Esophagus mucosa (tissue), 1 donor: ENCODE measurements around the gene CD6. TPM values are rescaled to one million over a fixed set of nuclear protein-coding genes. Genes with fewer than 3 reads are reported as not detected.
A peak's percentile ranks its signal among the peaks of the same experiment; 100 is the strongest.
"Not testable (repeated sequence)": the region's sequence is repeated elsewhere in the genome, so short reads cannot be mapped to it uniquely, and the experiment has no call there.

Experiments used
- ATAC-seq: fragments of 200-7000 bp; cut with Tn5 transposase; one replicate; pipeline ENCODE4 v1.9.1; 2020
- total RNA-seq: library from RNA; stranded (reverse); gene quantifications from one replicate; pipeline ENCODE4 v1.2.4, GENCODE V29; 2023
- donor health status: DM: yes; HTN: yes; CAD: no.

CD6 gene
- total RNA-seq, 1 donor from 2014 or later: 0.80 TPM

DNA sequence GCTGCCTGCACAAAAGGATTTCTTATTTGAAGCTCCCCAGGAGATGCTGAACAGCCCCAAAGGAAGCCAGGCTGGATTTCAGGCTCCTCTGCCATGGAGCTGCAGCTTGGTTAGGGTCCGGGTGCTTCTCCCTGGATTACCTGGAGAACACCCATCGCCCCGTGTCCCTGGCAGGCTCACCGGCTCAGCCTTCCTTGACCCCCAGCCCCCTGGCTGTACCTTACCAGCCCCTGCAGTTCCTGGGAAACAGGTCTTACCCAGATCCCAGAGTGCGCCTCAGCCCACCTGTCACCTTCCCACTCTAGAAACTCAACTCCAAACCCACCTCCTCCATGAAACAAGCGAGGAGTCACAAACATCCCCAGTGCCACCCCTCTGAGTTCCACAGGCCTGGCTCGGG, 85.5 kb downstream of the CD6 start:
- no peak for ATAC-seq

DNA sequence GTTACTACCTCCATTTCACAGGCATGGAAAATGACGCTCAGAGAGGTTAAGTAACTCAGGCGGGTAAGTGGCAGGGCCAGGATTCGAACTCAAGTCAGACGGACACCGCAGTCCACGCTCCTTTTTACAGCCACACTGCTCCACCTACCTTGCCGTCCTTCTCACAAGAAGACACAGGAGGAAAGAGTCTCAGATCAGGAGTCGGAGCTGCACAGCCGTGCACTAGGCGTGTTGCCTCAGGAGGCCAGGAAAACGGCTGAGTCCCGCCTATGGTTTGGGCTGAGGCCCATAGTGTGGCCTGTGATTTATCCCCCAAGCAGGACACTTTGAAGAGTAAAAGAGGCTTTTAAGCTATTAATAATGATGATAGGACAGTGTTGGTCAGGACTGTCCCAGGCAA, 86.1 kb downstream of the CD6 start:
- no peak for ATAC-seq

DNA sequence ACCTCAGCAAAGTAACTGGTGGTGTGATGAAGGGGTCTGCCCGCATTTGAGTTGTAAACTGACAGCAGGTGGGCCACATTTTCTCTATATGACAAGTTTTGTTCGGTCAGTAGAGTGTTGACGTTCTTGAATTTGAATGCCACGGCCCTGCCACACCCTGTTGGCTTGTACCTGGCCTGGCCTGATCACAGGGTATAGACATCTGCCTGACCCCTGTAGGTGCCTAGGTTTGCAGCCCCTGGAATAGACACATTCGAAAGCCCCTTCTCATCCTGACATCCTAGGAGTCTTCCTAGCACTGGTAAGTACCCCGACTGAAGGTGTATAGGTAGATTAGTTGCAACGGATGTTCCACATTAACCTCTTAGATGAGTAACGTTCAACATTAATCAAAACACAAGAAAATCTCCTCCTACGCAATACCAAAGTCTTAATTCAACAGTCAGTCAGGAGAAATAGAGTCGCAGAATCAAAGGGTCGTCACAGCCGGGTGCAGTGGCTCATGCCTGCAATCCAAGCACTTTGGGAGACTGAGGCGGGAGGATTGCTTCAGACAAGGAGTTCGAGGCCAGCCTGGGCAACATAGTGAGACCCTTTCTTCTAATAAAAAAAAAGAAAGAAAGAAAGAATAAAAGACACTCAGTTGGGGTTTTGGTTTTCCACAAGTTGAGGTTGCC, 87.2 kb downstream of the CD6 start:
- no peak for ATAC-seq

DNA sequence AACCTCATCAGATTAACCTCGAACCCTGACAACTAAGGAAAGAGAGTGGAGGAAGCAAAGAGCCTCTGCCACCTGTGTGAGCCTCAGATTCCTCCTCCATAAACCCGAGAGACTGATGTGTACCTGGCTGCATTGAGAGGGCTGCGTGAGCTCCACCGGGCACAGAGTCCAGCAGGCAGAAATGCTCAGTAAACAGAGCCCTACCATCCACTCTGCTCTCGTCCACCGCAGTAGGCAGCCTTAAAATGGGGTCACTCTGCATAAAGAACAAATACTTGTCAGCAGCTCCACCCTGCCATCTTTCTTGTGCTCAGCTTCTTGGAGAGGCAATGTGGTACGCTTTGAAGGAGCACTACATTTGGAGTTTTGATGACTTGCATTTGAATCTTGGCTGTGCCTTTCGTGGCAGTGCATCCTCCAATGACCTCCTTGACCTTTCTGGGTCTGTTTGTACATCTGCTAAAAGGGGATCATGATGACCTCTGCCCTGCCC, 87.8 kb downstream of the CD6 start:
- no peak for ATAC-seq

DNA sequence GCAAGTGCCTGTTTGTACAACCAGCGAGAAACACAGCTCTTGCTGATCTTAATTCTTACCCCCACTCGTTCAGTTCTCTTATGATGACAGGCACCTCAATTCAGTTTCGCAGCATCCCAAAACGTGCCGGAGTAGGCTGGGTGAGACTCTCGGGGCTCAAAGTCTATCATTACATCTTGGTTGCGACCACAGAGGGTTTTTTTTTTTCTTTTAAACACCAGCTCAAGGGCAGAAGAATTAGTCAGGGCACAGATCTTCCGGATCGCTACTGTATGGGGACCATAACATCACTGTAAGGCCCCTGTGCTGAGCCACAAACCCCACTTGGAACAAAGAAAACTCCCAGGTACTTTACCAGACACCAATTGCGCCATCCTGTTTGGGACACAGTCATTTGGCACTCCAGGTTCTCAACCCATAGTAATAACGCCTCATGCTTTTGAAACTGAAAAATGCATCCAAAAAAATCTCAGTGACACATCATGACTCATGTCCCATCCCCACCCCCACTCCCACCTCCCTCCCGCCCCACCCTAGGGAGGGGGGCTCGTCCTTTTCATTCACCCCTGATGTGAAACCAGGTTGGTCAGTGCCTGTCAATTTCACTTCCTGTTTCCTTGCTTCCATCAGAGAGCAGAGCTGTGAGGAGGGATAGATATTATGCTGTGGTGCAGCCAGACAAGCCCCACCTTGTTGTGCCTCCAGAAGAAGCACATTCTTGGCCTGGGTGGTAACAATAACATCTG, 89.8 kb downstream of the CD6 start:
- peak; percentile 90 for ATAC-seq

DNA sequence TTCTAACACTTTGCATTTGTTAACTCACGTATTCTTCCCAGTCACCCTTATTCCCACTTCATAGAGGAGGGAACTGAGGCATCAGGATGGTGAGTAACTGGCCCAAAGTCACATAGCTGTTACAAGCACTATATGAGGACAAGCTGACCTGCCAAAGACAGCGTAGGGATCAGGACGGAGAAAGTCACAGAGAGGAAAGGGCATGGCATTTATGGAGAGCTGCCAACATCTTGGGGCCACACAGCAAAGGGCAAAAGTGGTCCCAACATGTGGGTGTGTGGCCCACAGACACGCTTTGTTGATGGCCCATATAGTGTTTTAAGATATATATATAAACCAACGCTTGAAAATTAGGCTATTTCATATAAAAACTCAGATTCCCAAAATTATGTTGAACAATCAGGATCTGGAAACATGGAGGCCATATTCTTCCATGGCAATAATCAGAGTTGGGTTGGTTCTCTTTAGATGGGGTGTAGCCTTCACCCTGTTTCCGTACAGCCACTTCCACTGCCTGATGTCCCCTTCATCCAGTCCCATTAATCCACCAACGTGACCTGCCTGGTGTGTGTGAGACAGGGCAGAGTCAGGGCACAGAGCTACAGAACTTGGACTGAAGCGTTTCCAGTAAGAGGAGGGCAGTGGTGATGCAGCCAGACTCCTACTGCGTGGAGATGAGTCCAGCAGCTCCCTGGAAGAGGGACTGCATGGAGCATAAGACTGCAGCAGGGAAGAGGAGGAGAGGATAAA, 90.9 kb downstream of the CD6 start:
- ATAC-seq: peak; percentile 3

DNA sequence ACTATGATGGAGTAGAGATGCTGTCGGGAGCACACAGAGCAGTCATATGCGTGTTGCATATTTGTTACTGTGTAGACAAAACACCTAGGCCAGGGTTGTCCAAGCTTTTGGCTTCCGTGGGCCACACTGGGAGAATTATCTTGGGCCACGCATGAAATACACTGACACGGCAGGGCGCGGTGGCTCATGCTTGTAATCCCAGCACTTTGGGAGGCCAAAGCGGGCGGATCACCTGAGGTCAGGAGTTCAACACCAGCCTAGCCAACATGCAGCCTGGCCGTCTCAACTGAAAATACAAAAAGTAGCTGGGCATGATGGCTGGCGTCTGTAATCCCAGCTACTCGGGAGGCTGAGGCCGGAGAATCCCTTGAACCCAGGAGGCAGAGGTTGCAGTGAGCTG, 93.8 kb downstream of the CD6 start:
- ATAC-seq: not testable (repeated sequence)

DNA sequence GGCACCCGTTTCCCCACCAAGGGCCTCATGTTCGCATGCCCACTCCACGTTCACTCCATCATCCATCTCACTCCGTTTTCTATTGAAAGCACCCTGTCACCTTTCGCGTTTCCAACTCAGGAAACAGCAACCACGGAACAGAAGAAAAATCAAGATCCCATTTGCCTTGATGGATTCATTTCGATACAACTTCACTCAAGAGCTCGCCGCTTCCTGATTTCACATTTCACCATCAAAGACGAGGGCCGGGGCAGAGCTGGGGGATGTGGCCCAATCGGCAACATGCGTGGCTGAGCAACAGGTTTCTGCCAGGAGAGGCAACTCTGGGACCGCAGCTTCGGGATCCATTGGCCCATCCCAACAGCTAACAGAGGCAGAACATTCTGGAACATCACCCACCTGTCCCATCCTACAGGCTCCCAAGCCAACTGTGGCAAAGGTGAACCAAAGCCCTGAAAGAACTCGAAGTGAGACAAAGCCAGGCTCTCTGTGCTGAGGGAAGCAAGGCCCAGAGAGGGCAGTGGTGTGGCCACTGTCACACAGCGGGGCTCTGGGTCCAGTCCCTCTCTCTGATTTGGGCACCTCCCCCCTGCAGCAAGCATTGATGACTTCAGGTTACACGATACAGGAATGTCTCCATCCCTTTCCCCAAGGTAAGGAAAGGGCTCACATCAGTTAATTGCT, 94.6 kb downstream of the CD6 start:
- no peak for ATAC-seq

DNA sequence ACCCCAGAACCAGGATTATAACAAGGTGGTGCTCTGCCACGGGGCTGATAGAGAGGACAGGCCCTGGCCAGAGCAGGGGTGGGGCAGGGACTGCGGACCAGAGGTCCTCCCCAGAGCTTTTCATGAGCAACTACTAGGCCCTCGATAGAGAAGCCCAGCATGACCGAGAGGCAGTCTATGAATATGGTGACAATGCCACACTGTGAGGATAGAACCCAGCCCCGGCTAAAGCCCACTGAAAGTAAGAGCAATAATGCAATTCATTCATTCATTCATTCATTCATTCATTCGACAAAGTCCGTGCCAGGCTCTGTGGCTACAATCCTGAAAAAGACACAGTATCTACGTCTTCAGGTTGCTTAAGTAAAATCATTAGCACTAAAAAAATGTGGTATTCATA, 95.2 kb downstream of the CD6 start:
- ATAC-seq: no peak

DNA sequence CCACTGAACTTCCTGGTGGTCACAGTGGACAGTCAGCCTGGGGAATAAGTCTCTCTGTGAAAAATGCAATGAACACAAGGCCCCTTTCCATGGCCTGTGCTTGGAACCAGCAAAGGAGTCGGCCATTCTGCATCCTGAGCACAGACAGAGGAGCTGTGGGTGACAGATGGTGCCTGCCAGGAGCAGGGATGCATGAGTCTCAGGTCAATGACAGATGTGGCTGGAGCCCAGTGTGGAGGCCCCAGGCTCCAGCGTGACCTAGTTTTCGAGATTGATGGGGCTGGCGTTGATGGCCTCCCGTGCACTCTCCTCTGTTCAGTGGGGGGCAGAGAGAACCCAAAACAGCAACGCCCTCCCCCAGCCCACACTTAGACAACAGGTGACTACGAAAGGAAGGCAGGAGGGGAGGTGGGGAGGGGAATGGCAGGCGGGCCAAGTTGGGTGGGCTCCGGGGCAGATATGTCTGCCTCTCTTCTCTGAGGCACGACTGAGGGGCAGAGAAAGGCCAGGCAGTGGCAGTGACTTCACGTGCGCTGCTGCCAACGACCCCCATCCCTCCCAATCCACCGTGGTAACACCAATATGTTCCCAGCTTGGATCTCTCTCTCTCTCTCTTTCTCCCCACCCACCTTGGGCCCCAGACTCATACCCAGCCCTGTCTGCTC, 96.4 kb downstream of the CD6 start:
- ATAC-seq: no peak

DNA sequence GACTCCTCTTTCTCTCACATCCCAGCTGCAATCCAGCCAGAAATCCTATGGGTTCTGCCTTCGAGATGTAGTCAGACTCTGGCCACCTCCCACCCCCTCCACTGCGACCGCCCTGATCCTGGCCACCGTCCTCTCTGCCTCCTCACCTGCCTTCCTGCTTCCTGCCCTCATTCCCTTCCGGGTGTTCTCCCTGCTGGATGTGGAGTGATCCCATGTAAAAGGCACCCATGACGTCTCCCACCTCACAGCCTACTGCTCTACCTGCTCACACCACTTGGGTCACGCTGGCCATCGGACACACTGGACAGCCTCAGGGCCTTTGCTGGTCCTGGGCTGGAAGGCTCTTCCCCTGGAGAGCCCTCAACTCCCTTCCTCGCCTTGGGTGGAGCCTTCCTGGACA, 97.1 kb downstream of the CD6 start:
- no peak for ATAC-seq

DNA sequence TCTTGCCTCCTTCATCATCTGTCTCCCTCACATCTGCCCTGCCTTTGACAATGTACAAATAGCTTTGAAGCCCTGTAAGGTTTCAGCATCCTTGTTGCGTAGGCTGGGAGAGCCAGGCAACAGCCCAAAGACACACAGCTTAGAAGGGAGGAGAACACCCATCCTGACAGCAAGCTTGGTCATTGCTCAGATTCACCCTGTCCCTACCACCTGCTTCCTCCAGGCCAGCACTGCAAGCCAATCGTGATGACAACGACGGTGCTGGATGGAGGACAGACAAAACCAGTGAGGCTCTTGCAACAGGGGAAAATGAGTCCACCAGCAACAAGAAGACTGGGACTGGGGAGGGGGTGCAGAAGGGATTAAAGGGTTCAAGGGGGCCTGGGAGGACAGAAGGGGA, 97.9 kb downstream of the CD6 start:
- ATAC-seq: no peak

Other genes with a start within 250 kb of the CD6 start
- gene MS4A18, start 247.0 kb upstream of the CD6 start, total RNA-seq: not detected
- gene MS4A15, start 214.8 kb upstream of the CD6 start, total RNA-seq: not detected
- not detected for gene MS4A10, start 186.3 kb upstream of the CD6 start, total RNA-seq
- gene CCDC86, start 129.6 kb upstream of the CD6 start, total RNA-seq: 19.9 TPM
- gene PTGDR2, start 115.7 kb upstream of the CD6 start, total RNA-seq: 0.12 TPM
- gene ZP1, start 104.1 kb upstream of the CD6 start, total RNA-seq: not detected
- gene PRPF19, start 65.1 kb upstream of the CD6 start, total RNA-seq: 94.9 TPM
- 80.4 TPM for gene TMEM109, start 57.5 kb upstream of the CD6 start, total RNA-seq
- gene TMEM132A, start 47.2 kb upstream of the CD6 start, total RNA-seq: 27.0 TPM
- gene SLC15A3, start 19.5 kb upstream of the CD6 start, total RNA-seq: 3.9 TPM
- 0.48 TPM for gene CD5, start 130.8 kb downstream of the CD6 start, total RNA-seq
- gene VPS37C, start 189.7 kb downstream of the CD6 start, total RNA-seq: 13.4 TPM
- not detected for gene PGA3, start 231.8 kb downstream of the CD6 start, total RNA-seq